Measurements from ENCODE around the gene ALKBH6. TPM values are rescaled to one million over a fixed set of nuclear protein-coding genes. Genes with fewer than 3 reads are reported as not detected.

The ALKBH6 gene
- total and polyA plus RNA-seq, 2 of the 13 experiments (the other 11 are each of a cell fraction or from before 2014, with no cell fraction given) = 13.7 to 18.1 TPM

- TF ChIP-seq ZNF687 (CRISPR knock-in tag; IDR thresholded peaks at IDR 0.05) = peak; percentile 78
- TF ChIP-seq ZFX (CRISPR knock-in tag; IDR thresholded peaks at IDR 0.05; ENCODE audit: low read depth) = peak; percentile 53
- TF ChIP-seq MAZ (IDR thresholded peaks at IDR 0.05; ENCODE audit: borderline replicate concordance, low read depth, low read length) = no peak
- no peak; the same call in none of the 2 replicates for TF ChIP-seq MAZ (CRISPR knock-in tag; IDR thresholded peaks at IDR 0.05; ENCODE audit: low read depth)
- 0 out of 2 replicates have a peak, but pooled peaks have one; percentile 57 for TF ChIP-seq POGK (CRISPR knock-in tag; conservative IDR thresholded peaks at IDR 0.05)
- TF ChIP-seq MTF1 (CRISPR knock-in tag; IDR thresholded peaks at IDR 0.05) = no peak
- peak; percentile 90 for TF ChIP-seq ARID4A (CRISPR knock-in tag; IDR thresholded peaks at IDR 0.05; ENCODE audit: borderline replicate concordance)
- TF ChIP-seq GATAD1 (CRISPR knock-in tag; IDR thresholded peaks at IDR 0.05) = peak; percentile 70
- no peak for TF ChIP-seq ATF7 (IDR thresholded peaks at IDR 0.05)
- no peak for TF ChIP-seq ATF7 (CRISPR knock-in tag; IDR thresholded peaks at IDR 0.05)
- 0 out of 2 replicates have a peak, but pooled peaks have one; percentile 40 for TF ChIP-seq ZNF619 (CRISPR knock-in tag; IDR thresholded peaks at IDR 0.05)
- TF ChIP-seq ZNF790 (CRISPR knock-in tag; IDR thresholded peaks at IDR 0.05; ENCODE audit: borderline replicate concordance) = no peak
- peak; percentile 6 to 75 for TF ChIP-seq REST (IDR thresholded peaks at IDR 0.05; ENCODE audit: borderline replicate concordance in 1 of 2, low read depth in 1 of 2, low read length in 2 of 2)
Observed at GRCh38 chr19:36014012-36014924, at the start of gene ALKBH6 (continued).

All from HepG2 (cell line).